Neural progenitor cell (in vitro differentiated cells): ENCODE results near the gene AP2A2. TPM values are rescaled to one million over a fixed set of nuclear protein-coding genes. Genes with fewer than 3 reads are reported as not detected.
A peak's percentile ranks its signal among the peaks of the same experiment; 100 is the strongest.

ENCODE experiments used
- DNase-seq: peaks from one replicate; pipeline ENCODE4 v3.0.0-alpha.2; 2016; ENCODE audit warnings: low spot score
- H2AFZ ChIP-seq: fragments of 200-600 bp; sonication (generic); replicated peaks from 2 replicates; pipeline ENCODE4 v1.6.1; 2016; ENCODE audit warnings: antibody characterized with exemption
- H3F3A ChIP-seq: fragments of 200-600 bp; sonication (generic); 2 replicates; pipeline ENCODE4 v1.6.1; 2016; ENCODE audit warnings: antibody characterized with exemption, low read depth
- H3K27ac ChIP-seq: fragments of 200-600 bp; sonication (generic); 2 replicates; pipeline ENCODE4 v1.5.1; 2016; ENCODE audit warnings: mild to moderate bottlenecking
- H3K27me3 ChIP-seq: fragments of 200-600 bp; sonication (generic); 2 replicates; pipeline ENCODE4 v1.6.1; 2016; ENCODE audit warnings: mild to moderate bottlenecking, moderate library complexity
- H3K36me3 ChIP-seq: fragments of 200-600 bp; sonication (generic); 2 replicates; pipeline ENCODE4 v1.5.1; 2016
- H3K4me1 ChIP-seq: fragments of 200-600 bp; sonication (generic); 2 replicates; pipeline ENCODE4 v1.6.1; 2016; ENCODE audit warnings: mixed run types
- H3K4me2 ChIP-seq: fragments of 200-600 bp; sonication (generic); 2 replicates; pipeline ENCODE4 v1.6.1; 2016
- H3K4me3 ChIP-seq: fragments of 200-600 bp; sonication (generic); 2 replicates; pipeline ENCODE4 v1.5.1; 2016
- H3K79me2 ChIP-seq: fragments of 200-600 bp; sonication (generic); 2 replicates; pipeline ENCODE4 v1.6.1; 2016; ENCODE audit warnings: low read depth
- H3K9ac ChIP-seq: fragments of 200-600 bp; sonication (generic); 2 replicates; pipeline ENCODE4 v1.6.1; 2016
- H3K9me3 ChIP-seq: fragments of 200-600 bp; sonication (generic); 2 replicates; pipeline ENCODE4 v1.5.1; 2016; ENCODE audit warnings: low read depth
- H4K20me1 ChIP-seq: fragments of 200-600 bp; sonication (generic); 2 replicates; pipeline ENCODE4 v1.6.1; 2016; ENCODE audit warnings: low read depth
- H3K27ac Mint-ChIP-seq: 3 replicates; pipeline ENCODE4 v1.8.0; 2021; ENCODE audit warnings: mixed read lengths
- H3K27me3 Mint-ChIP-seq: 2 replicates; pipeline ENCODE4 v1.8.0; 2022; ENCODE audit warnings: low read depth, mild to moderate bottlenecking, inconsistent platforms, moderate library complexity, mixed read lengths; ENCODE audit not compliant: insufficient read depth
- H3K36me3 Mint-ChIP-seq: 3 replicates; pipeline ENCODE4 v1.8.0; 2021; ENCODE audit warnings: mixed read lengths
- H3K4me1 Mint-ChIP-seq: 3 replicates; pipeline ENCODE4 v1.8.0; 2021; ENCODE audit warnings: mixed read lengths
- H3K4me3 Mint-ChIP-seq: 3 replicates; pipeline ENCODE4 v1.8.0; 2021; ENCODE audit warnings: mild to moderate bottlenecking, moderate library complexity, mixed read lengths
- H3K9me3 Mint-ChIP-seq: 3 replicates; pipeline ENCODE4 v1.8.0; 2020; ENCODE audit warnings: mixed read lengths
- EZH2 ChIP-seq: fragments of 200-600 bp; sonication (generic); IDR thresholded peaks from 2 replicates; pipeline ENCODE4 v1.6.1; 2017; ENCODE audit warnings: antibody characterized with exemption, mild to moderate bottlenecking, moderate library complexity
- EZH2phosphoT487 ChIP-seq: fragments of 200-600 bp; sonication (generic); IDR thresholded peaks from 2 replicates; pipeline ENCODE4 v1.6.1; 2017; ENCODE audit warnings: antibody characterized with exemption
- total RNA-seq: library from RNA; depleted of rRNA; stranded (reverse); fragments of >200 nt; gene quantifications from 2 replicates; pipeline ENCODE4 v1.2.3, GENCODE V29; 2015; ENCODE audit warnings: low replicate concordance
- TF ChIP-seq, protein P1 (sequence below): fragments of 200-600 bp; sonication (generic); IDR thresholded peaks from 2 replicates; pipeline ENCODE4 v1.5.1; 2017; ENCODE audit warnings: antibody characterized with exemption, mild to moderate bottlenecking

Gene AP2A2
- total RNA-seq, 1 donor from 2014 or later = 67.5 TPM

DNA sequence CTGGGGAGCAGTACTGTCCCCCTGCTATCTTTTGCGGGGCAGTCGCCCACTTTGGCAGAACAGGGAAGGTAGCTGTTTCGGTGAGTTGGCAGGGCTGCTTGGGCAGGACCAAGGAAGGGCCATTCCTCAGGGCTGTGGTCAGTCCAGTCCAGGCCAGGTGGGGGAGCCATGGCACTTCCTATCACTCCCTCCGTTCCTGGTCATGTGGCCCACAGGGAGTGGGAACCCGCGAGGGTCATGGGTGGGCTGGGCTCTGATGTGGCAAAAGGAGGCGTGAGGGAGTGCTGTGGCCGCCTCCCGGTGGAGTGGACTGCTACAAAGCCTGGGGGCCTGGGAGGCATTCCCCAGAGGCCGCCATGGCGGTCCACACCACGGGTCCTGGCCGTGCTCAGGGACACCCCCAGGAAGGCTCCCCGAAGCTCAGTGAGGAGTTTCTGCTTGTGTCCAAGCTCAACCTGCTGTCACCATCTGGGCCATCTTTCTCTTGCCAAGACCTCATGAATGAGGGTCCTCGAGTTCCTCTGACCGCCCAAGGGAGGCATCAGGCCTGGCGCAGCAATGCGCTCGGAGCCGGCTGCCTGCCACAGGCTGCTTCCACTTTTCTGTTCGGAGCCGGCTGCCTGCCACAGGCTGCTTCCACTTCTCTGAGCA, 27.0 kb upstream of the AP2A2 start:
- H3K36me3 Mint-ChIP-seq = peaks cover 5% of the 10 kb centered on the region

DNA sequence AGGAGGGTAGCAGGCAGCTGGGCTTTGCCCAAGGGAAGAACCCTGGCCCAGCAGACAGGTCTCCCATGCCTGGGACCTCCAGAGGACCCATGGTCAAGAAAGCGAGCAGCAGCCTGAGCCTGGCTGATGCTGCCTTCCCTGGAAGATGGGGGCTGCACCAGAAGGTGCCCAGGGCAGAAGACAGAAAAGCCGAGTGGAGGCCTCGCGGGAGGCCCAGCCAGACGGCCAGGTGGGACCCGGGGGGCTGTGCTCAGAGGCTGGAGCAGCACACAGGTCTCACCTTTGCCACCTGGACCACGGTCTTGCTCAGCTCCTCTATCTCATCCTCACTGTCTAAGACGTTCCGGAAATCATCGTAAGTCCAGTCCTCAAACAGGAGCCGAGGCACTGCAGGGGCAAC, 25.9 kb upstream of the AP2A2 start:
- H3K9me3 Mint-ChIP-seq = no peaks in the 10 kb centered on the region
- DNase-seq = no peak
- no peaks in the 10 kb centered on the region for H3K4me1 Mint-ChIP-seq
- H3K36me3 ChIP-seq = no peaks in the 10 kb centered on the region
- H4K20me1 ChIP-seq = peaks cover 2% of the 10 kb centered on the region
- no peak overlapping the region for H3K27ac ChIP-seq
- peaks cover 10% of the 10 kb centered on the region for H3K36me3 Mint-ChIP-seq
- H3K4me2 ChIP-seq = no peak overlapping the region
- H3K4me3 Mint-ChIP-seq = no peak overlapping the region
- H2AFZ ChIP-seq = no peak overlapping the region
- H3F3A ChIP-seq = peaks cover 5% of the 10 kb centered on the region
- H3K9me3 ChIP-seq = no peaks in the 10 kb centered on the region
- H3K79me2 ChIP-seq = no peaks in the 10 kb centered on the region
- no peaks in the 10 kb centered on the region for H3K4me1 ChIP-seq
- H3K27ac Mint-ChIP-seq = no peak overlapping the region
- H3K4me3 ChIP-seq = no peak overlapping the region
- H3K9ac ChIP-seq = no peak overlapping the region
- TF ChIP-seq, protein P1, sequence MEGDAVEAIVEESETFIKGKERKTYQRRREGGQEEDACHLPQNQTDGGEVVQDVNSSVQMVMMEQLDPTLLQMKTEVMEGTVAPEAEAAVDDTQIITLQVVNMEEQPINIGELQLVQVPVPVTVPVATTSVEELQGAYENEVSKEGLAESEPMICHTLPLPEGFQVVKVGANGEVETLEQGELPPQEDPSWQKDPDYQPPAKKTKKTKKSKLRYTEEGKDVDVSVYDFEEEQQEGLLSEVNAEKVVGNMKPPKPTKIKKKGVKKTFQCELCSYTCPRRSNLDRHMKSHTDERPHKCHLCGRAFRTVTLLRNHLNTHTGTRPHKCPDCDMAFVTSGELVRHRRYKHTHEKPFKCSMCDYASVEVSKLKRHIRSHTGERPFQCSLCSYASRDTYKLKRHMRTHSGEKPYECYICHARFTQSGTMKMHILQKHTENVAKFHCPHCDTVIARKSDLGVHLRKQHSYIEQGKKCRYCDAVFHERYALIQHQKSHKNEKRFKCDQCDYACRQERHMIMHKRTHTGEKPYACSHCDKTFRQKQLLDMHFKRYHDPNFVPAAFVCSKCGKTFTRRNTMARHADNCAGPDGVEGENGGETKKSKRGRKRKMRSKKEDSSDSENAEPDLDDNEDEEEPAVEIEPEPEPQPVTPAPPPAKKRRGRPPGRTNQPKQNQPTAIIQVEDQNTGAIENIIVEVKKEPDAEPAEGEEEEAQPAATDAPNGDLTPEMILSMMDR = no peak
- TF ChIP-seq EZH2phosphoT487 = no peak
- TF ChIP-seq EZH2 = no peak
- no peaks in the 10 kb centered on the region for H3K27me3 ChIP-seq
- peaks cover 3% of the 10 kb centered on the region for H3K27me3 Mint-ChIP-seq

More for the DNA sequence above, 27.0 kb upstream of the AP2A2 start:
- H3K36me3 ChIP-seq = no peaks in the 10 kb centered on the region
- no peaks in the 10 kb centered on the region for H3K4me1 ChIP-seq
- peaks cover 5% of the 10 kb centered on the region for H3F3A ChIP-seq
- no peaks in the 10 kb centered on the region for H3K79me2 ChIP-seq
- no peaks in the 10 kb centered on the region for H3K9me3 Mint-ChIP-seq
- H3K9ac ChIP-seq = no peak overlapping the region
- H4K20me1 ChIP-seq = peaks cover 5% of the 10 kb centered on the region
- no peak overlapping the region for H2AFZ ChIP-seq
- H3K4me3 ChIP-seq = no peak overlapping the region
- H3K4me3 Mint-ChIP-seq = no peak overlapping the region
- TF ChIP-seq, protein P1 = peak; percentile 49
- no peak for TF ChIP-seq EZH2phosphoT487
- no peaks in the 10 kb centered on the region for H3K4me1 Mint-ChIP-seq
- no peak overlapping the region for H3K27ac ChIP-seq
- no peaks in the 10 kb centered on the region for H3K9me3 ChIP-seq
- no peak overlapping the region for H3K27ac Mint-ChIP-seq
- peaks cover 3% of the 10 kb centered on the region for H3K27me3 Mint-ChIP-seq
- DNase-seq = peak; percentile 62
- no peak overlapping the region for H3K4me2 ChIP-seq
- no peaks in the 10 kb centered on the region for H3K27me3 ChIP-seq

DNA sequence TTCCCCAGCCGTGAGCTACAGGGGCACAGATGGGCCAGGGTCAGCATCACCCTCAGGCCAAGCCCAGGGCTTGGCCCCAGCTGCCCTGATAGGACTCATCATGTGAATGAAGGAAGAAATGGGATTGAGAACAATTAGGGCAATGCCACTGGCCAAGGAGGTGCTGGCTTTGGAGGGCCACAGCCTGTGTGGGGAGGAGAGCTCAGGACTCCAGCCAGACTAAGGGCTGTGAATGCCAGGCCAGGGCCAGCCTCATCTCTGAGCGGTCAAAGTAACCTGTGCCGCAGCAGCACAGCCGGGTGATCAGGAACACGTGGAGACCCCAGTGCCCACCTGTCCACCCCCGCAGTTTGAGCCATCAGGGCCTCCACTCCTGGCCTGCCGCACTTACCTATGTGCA, 25.1 kb upstream of the AP2A2 start:
- Histone ChIP-seq H3K4me3 (no peak overlapping the region), H3K9ac (no peak overlapping the region), H2AFZ (no peak overlapping the region), H3K4me2 (no peak overlapping the region), H3F3A (peaks cover 5% of the 10 kb centered on the region), H3K4me1 (no peaks in the 10 kb centered on the region), H3K79me2 (no peaks in the 10 kb centered on the region), H3K9me3 (no peaks in the 10 kb centered on the region), H3K27me3 (no peaks in the 10 kb centered on the region), H3K36me3 (no peaks in the 10 kb centered on the region), H3K27ac (no peak overlapping the region), H4K20me1 (peaks cover 2% of the 10 kb centered on the region)
- TF ChIP-seq, protein P1 = no peak
- TF ChIP-seq EZH2phosphoT487 = no peak
- no peak for TF ChIP-seq EZH2
- peaks cover 3% of the 10 kb centered on the region for H3K27me3 Mint-ChIP-seq
- H3K27ac Mint-ChIP-seq = no peak overlapping the region
- DNase-seq = no peak
- no peak overlapping the region for H3K4me3 Mint-ChIP-seq
- H3K4me1 Mint-ChIP-seq = no peaks in the 10 kb centered on the region
- no peaks in the 10 kb centered on the region for H3K9me3 Mint-ChIP-seq
- peaks cover 11% of the 10 kb centered on the region for H3K36me3 Mint-ChIP-seq
